Activated T-helper 9 cell treated with anti-CD3 and anti-CD28 coated beads, Interleukin-2, amount 50 U/mL, for 16 hours (primary cell): ENCODE measurements around the gene LGALS12.

Experiments used
- DNase-seq: peaks from one replicate; pipeline ENCODE4 v3.0.0-alpha.2; 2020; ENCODE audit warnings: low read depth

LGALS12 gene

GRCh38 chr11:63505857-63506528 is at the start of gene LGALS12:
TSS of gene LGALS12 (plus strand) at chr11:63506084. CDS start at chr11:63506459, 375 bp downstream.
- DNase-seq = no peak

GRCh38 chr11:63459586-63459985 is 46.3 kb upstream of the LGALS12 start:
- DNase-seq = no peak

- DNase-seq = no peak
Measured at GRCh38 chr11:63462137-63462536, 43.7 kb upstream of the LGALS12 start.

GRCh38 chr11:63470311-63470710 is 35.6 kb upstream of the LGALS12 start:
- DNase-seq = no peak

- DNase-seq = no peak
Measured at GRCh38 chr11:63472372-63472771, 33.5 kb upstream of the LGALS12 start.

- no peak for DNase-seq
Measured at GRCh38 chr11:63476618-63477017, 29.3 kb upstream of the LGALS12 start.

- DNase-seq = peak; percentile 8
Measured at GRCh38 chr11:63478896-63479295, 27.0 kb upstream of the LGALS12 start.

GRCh38 chr11:63480039-63480438 is 25.8 kb upstream of the LGALS12 start:
- no peak for DNase-seq

- DNase-seq = no peak
Measured at GRCh38 chr11:63485777-63486176, 20.1 kb upstream of the LGALS12 start.

GRCh38 chr11:63488789-63489188 is 17.1 kb upstream of the LGALS12 start:
- no peak for DNase-seq

- DNase-seq = no peak
Measured at GRCh38 chr11:63489879-63490278, 16.0 kb upstream of the LGALS12 start.

GRCh38 chr11:63490551-63491239 is 15.2 kb upstream of the LGALS12 start, which contains the start of gene PLAAT5:
TSS of gene PLAAT5 (minus strand) at chr11:63491167. CDS start at chr11:63491034, 133 bp downstream.
- DNase-seq = no peak

- no peak for DNase-seq
Measured at GRCh38 chr11:63491240-63491587, 14.7 kb upstream of the LGALS12 start.

GRCh38 chr11:63491636-63492372 is 14.1 kb upstream of the LGALS12 start:
- no peak for DNase-seq

GRCh38 chr11:63492441-63492840 is 13.4 kb upstream of the LGALS12 start:
- DNase-seq = no peak

GRCh38 chr11:63493127-63493526 is 12.8 kb upstream of the LGALS12 start:
- no peak for DNase-seq

GRCh38 chr11:63494975-63495374 is 10.9 kb upstream of the LGALS12 start:
- DNase-seq = no peak

- no peak for DNase-seq
Measured at GRCh38 chr11:63499874-63500273, 6.0 kb upstream of the LGALS12 start.

GRCh38 chr11:63501236-63501635 is 4.6 kb upstream of the LGALS12 start:
- DNase-seq = no peak

- no peak for DNase-seq
Measured at GRCh38 chr11:63502252-63502820, 3.5 kb upstream of the LGALS12 start.

- no peak for DNase-seq
Measured at GRCh38 chr11:63503492-63503891, 2.4 kb upstream of the LGALS12 start.

GRCh38 chr11:63504054-63504453 is 1.8 kb upstream of the LGALS12 start:
- no peak for DNase-seq
